RWPE1 (cell line): ENCODE measurements around the gene AQP2.

Source experiments
- CTCF ChIA-PET: fragments of 350-600 bp; sonication (Branson Sonifier 250); formaldehyde crosslinking; extraction: SDS; loops from one replicate; lab custom pipeline; 2021; lab: Yijun Ruan, JAX
- POLR2A ChIA-PET: fragments of 400-600 bp; formaldehyde crosslinking; extraction: SDS; loops from one replicate; lab custom pipeline; 2020; ENCODE audit warnings: antibody characterized with exemption; ENCODE audit not compliant: low non-redundant PET; lab: Yijun Ruan, JAX
- DNase-seq: peaks from one replicate; pipeline ENCODE4 v3.0.0; 2012; ENCODE audit warnings: low spot score
- H3K27ac ChIP-seq: fragments of 450-650 bp; 2 replicates; pipeline ENCODE4 v1.5.1; 2017
- CTCF ChIP-seq: fragments of 450-650 bp; conservative IDR thresholded peaks from 2 replicates; pipeline ENCODE4 v1.5.1; 2017; ENCODE audit warnings: low read depth, mild to moderate bottlenecking

The AQP2 gene

GRCh38 chr12:49965836-49966235 is 15.3 kb downstream of the AQP2 start:
- H3K27ac ChIP-seq = no peak overlapping the region
- POLR2A ChIA-PET = no interaction called here
- CTCF ChIA-PET = interaction anchor here (0.6 to 3.1 kb wide), 13 partner anchors 12 to 568 kb away, joined by 3 to 37 read pairs (median 6); partner anchors contain the start of gene SMARCD1
- TF ChIP-seq CTCF = no peak
- no peak for DNase-seq

- no peak for DNase-seq
- ChIA-PET POLR2A (interaction anchor here (0.5 to 0.6 kb wide), 2 partner anchors 19 to 43 kb away, joined by 4 to 7 read pairs; no protein-coding TSS in a partner anchor), CTCF (interaction anchor here (0.5 to 3.1 kb wide), 20 partner anchors 13 to 173 kb away, joined by 3 to 37 read pairs (median 4); partner anchors contain the start of gene SMARCD1)
- no peak for TF ChIP-seq CTCF
- H3K27ac ChIP-seq = no peak overlapping the region
Measured at GRCh38 chr12:49966511-49967041, 16.0 kb downstream of the AQP2 start.

GRCh38 chr12:49967042-49967776 is 16.7 kb downstream of the AQP2 start:
- peak; percentile 82 for DNase-seq
- ChIA-PET CTCF (interaction anchor here (0.5 to 3.1 kb wide), 28 partner anchors 10 to 250 kb away, joined by 3 to 37 read pairs (median 4); no protein-coding TSS in a partner anchor), POLR2A (interaction anchor here (0.5 to 0.6 kb wide), 2 partner anchors 20 to 43 kb away, joined by 4 to 7 read pairs; no protein-coding TSS in a partner anchor)
- no peak overlapping the region for H3K27ac ChIP-seq
- peak; percentile 92 for TF ChIP-seq CTCF

- TF ChIP-seq CTCF = no peak
- ChIA-PET POLR2A (no interaction called here), CTCF (interaction anchor here (0.5 to 3.1 kb wide), 12 partner anchors 9 to 106 kb away, joined by 3 to 37 read pairs (median 6); no protein-coding TSS in a partner anchor)
- H3K27ac ChIP-seq = no peak overlapping the region
- no peak for DNase-seq
Measured at GRCh38 chr12:49967777-49968250, 17.3 kb downstream of the AQP2 start.

- ChIA-PET POLR2A (no interaction called here), CTCF (interaction anchor here (0.6 to 3.1 kb wide), 6 partner anchors 14 to 191 kb away, joined by 3 to 37 read pairs (median 4); no protein-coding TSS in a partner anchor)
- H3K27ac ChIP-seq = no peak overlapping the region
- TF ChIP-seq CTCF = no peak
- no peak for DNase-seq
Measured at GRCh38 chr12:49968471-49968870, 17.9 kb downstream of the AQP2 start.

GRCh38 chr12:49969027-49969426 is 18.5 kb downstream of the AQP2 start:
- DNase-seq = no peak
- no peak for TF ChIP-seq CTCF
- no peak overlapping the region for H3K27ac ChIP-seq
- ChIA-PET CTCF (interaction anchor here (0.8 to 3.1 kb wide), 4 partner anchors 81 to 191 kb away, joined by 3 to 37 read pairs (median 4); no protein-coding TSS in a partner anchor), POLR2A (no interaction called here)
